Measurements from ENCODE around the gene RPE65. TPM values are rescaled to one million over a fixed set of nuclear protein-coding genes. Genes with fewer than 3 reads are reported as not detected.

RPE65 gene
- total RNA-seq, 1 experiment from 2014 or later: not detected

DNA sequence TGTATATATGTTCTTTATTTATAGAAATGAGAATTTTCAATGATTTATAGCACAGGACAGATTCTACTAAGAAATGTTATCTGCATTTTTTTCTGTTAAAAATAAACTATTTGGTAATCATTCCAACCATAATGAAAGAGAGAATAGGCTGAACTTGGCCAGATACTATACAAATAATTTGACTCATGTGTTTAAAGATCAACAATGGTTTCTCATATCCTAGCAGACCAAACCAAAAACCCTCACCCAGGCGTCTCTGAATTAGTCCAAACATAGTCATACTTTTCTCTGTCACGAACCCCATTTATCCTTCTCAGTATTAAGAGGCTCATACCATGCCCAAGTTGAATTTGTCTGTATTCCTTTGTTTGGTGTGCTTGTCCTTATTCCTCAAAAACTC, 40.3 kb downstream of the RPE65 start:
- Mint-ChIP-seq H3K4me1 (no peaks in the 10 kb centered on the region), H3K27ac (no peak overlapping the region), H3K27me3 (ENCODE audit: low read depth) (no peaks in the 10 kb centered on the region), H3K4me3 (no peak overlapping the region), H3K9me3 (no peaks in the 10 kb centered on the region), H3K36me3 (no peaks in the 10 kb centered on the region)
- DNase-seq (ENCODE audit: low spot score) (no peak), ATAC-seq (no peak)
- POLR2A ChIA-PET: no interaction called here
- CTCF ChIA-PET: interaction anchor here (0.6 kb wide), 1 partner anchor 66 kb away, joined by 3 read pairs; no protein-coding TSS in a partner anchor
- TF ChIP-seq, protein P1, sequence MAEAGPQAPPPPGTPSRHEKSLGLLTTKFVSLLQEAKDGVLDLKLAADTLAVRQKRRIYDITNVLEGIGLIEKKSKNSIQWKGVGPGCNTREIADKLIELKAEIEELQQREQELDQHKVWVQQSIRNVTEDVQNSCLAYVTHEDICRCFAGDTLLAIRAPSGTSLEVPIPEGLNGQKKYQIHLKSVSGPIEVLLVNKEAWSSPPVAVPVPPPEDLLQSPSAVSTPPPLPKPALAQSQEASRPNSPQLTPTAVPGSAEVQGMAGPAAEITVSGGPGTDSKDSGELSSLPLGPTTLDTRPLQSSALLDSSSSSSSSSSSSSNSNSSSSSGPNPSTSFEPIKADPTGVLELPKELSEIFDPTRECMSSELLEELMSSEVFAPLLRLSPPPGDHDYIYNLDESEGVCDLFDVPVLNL (CRISPR knock-in tag; IDR thresholded peaks at IDR 0.05; ENCODE audit: borderline replicate concordance, low read depth): no peak

DNA sequence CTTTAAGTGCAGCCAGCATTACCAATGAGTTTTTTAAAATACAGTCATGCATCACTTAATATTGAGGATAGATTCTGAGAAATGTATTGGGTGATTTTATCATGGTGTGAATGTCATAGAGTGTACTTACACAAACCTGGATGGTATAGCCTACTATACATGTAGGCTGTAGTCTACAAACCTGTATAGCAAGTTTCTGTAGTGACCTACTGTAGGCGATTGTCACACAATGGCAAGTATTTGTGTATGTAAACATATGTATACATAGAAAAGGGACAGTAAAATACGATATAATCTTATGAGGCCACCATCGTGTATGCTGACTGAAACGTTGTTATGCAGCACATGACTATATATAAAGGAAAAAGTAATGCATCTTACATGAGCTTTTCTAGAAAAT, 48.2 kb downstream of the RPE65 start:
- DNase-seq (ENCODE audit: low spot score) (no peak), ATAC-seq (no peak)
- Mint-ChIP-seq H3K36me3 (no peaks in the 10 kb centered on the region), H3K27me3 (ENCODE audit: low read depth) (no peaks in the 10 kb centered on the region; the same call in 1 of the 2 replicates), H3K9me3 (peaks cover 4% of the 10 kb centered on the region; the same call in 1 of the 2 replicates), H3K27ac (no peak overlapping the region), H3K4me3 (no peak overlapping the region), H3K4me1 (no peaks in the 10 kb centered on the region)
- ChIA-PET POLR2A (no interaction called here), CTCF (no interaction called here)
- TF ChIP-seq, protein P2, sequence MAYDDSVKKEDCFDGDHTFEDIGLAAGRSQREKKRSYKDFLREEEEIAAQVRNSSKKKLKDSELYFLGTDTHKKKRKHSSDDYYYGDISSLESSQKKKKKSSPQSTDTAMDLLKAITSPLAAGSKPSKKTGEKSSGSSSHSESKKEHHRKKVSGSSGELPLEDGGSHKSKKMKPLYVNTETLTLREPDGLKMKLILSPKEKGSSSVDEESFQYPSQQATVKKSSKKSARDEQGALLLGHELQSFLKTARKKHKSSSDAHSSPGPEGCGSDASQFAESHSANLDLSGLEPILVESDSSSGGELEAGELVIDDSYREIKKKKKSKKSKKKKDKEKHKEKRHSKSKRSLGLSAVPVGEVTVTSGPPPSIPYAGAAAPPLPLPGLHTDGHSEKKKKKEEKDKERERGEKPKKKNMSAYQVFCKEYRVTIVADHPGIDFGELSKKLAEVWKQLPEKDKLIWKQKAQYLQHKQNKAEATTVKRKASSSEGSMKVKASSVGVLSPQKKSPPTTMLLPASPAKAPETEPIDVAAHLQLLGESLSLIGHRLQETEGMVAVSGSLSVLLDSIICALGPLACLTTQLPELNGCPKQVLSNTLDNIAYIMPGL (CRISPR knock-in tag; IDR thresholded peaks at IDR 0.05): no peak
- TF ChIP-seq NFE2L1 (CRISPR knock-in tag; IDR thresholded peaks at IDR 0.05) (no peak), OVOL2 (CRISPR knock-in tag; IDR thresholded peaks at IDR 0.05; ENCODE audit: borderline replicate concordance) (no peak), TEAD4 (CRISPR knock-in tag; IDR thresholded peaks at IDR 0.05) (no peak), PRRX2 (CRISPR knock-in tag; IDR thresholded peaks at IDR 0.05) (no peak), SP1 (CRISPR knock-in tag; conservative IDR thresholded peaks at IDR 0.05) (no peak), RORB (CRISPR knock-in tag; IDR thresholded peaks at IDR 0.05) (no peak)
- TF ChIP-seq, protein P3, sequence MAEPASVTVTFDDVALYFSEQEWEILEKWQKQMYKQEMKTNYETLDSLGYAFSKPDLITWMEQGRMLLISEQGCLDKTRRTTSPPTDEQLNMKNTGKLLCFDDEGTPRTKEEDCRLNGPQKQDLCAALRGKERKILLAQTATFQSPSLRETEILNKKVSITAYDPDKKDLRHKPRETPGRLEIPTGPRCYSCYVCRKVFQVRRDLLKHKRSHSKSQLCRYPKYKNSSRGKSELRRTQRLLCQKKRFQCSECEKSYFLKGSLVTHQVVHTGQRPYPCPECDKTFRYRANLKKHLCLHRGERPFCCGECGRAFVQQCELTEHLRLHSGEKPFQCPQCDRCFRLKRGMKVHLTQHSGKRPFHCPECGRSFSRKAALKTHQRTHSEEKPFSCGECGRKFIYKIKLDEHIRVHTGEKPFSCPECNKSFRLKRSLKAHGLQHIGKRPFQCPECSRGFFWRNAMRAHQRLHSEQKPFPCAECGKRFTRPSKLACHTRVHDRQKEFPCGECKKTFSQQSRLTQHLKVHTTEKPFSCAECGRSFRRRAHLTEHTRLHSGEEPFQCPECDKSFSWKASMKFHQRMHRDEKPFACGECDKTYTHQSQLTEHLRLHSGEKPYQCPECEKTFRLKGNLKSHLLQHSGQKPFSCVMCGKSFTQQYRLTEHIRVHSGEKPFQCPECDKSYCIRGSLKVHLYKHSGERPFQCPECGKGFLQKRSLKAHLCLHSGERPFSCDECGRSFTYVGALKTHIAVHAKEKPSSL (CRISPR knock-in tag; conservative IDR thresholded peaks at IDR 0.05): no peak
- TF ChIP-seq, protein P4, sequence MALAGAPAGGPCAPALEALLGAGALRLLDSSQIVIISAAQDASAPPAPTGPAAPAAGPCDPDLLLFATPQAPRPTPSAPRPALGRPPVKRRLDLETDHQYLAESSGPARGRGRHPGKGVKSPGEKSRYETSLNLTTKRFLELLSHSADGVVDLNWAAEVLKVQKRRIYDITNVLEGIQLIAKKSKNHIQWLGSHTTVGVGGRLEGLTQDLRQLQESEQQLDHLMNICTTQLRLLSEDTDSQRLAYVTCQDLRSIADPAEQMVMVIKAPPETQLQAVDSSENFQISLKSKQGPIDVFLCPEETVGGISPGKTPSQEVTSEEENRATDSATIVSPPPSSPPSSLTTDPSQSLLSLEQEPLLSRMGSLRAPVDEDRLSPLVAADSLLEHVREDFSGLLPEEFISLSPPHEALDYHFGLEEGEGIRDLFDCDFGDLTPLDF (CRISPR knock-in tag; IDR thresholded peaks at IDR 0.05): no peak
- TF ChIP-seq, protein P5, sequence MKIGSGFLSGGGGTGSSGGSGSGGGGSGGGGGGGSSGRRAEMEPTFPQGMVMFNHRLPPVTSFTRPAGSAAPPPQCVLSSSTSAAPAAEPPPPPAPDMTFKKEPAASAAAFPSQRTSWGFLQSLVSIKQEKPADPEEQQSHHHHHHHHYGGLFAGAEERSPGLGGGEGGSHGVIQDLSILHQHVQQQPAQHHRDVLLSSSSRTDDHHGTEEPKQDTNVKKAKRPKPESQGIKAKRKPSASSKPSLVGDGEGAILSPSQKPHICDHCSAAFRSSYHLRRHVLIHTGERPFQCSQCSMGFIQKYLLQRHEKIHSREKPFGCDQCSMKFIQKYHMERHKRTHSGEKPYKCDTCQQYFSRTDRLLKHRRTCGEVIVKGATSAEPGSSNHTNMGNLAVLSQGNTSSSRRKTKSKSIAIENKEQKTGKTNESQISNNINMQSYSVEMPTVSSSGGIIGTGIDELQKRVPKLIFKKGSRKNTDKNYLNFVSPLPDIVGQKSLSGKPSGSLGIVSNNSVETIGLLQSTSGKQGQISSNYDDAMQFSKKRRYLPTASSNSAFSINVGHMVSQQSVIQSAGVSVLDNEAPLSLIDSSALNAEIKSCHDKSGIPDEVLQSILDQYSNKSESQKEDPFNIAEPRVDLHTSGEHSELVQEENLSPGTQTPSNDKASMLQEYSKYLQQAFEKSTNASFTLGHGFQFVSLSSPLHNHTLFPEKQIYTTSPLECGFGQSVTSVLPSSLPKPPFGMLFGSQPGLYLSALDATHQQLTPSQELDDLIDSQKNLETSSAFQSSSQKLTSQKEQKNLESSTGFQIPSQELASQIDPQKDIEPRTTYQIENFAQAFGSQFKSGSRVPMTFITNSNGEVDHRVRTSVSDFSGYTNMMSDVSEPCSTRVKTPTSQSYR (CRISPR knock-in tag; IDR thresholded peaks at IDR 0.05): no peak
- TF ChIP-seq, protein P6, sequence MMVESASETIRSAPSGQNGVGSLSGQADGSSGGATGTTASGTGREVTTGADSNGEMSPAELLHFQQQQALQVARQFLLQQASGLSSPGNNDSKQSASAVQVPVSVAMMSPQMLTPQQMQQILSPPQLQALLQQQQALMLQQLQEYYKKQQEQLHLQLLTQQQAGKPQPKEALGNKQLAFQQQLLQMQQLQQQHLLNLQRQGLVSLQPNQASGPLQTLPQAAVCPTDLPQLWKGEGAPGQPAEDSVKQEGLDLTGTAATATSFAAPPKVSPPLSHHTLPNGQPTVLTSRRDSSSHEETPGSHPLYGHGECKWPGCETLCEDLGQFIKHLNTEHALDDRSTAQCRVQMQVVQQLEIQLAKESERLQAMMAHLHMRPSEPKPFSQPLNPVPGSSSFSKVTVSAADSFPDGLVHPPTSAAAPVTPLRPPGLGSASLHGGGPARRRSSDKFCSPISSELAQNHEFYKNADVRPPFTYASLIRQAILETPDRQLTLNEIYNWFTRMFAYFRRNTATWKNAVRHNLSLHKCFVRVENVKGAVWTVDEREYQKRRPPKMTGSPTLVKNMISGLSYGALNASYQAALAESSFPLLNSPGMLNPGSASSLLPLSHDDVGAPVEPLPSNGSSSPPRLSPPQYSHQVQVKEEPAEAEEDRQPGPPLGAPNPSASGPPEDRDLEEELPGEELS (CRISPR knock-in tag; IDR thresholded peaks at IDR 0.05): no peak
- TF ChIP-seq, protein P1 (CRISPR knock-in tag; IDR thresholded peaks at IDR 0.05; ENCODE audit: borderline replicate concordance, low read depth): no peak
- TF ChIP-seq, protein P7, sequence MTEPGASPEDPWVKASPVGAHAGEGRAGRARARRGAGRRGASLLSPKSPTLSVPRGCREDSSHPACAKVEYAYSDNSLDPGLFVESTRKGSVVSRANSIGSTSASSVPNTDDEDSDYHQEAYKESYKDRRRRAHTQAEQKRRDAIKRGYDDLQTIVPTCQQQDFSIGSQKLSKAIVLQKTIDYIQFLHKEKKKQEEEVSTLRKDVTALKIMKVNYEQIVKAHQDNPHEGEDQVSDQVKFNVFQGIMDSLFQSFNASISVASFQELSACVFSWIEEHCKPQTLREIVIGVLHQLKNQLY (CRISPR knock-in tag; IDR thresholded peaks at IDR 0.05): no peak
- TF ChIP-seq, protein P8, sequence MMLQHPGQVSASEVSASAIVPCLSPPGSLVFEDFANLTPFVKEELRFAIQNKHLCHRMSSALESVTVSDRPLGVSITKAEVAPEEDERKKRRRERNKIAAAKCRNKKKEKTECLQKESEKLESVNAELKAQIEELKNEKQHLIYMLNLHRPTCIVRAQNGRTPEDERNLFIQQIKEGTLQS (CRISPR knock-in tag; conservative IDR thresholded peaks at IDR 0.05): no peak
- TF ChIP-seq, protein P9, sequence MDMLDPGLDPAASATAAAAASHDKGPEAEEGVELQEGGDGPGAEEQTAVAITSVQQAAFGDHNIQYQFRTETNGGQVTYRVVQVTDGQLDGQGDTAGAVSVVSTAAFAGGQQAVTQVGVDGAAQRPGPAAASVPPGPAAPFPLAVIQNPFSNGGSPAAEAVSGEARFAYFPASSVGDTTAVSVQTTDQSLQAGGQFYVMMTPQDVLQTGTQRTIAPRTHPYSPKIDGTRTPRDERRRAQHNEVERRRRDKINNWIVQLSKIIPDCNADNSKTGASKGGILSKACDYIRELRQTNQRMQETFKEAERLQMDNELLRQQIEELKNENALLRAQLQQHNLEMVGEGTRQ (CRISPR knock-in tag; IDR thresholded peaks at IDR 0.05): no peak

Measured in WTC11 (cell line).